GM21717 (cell line): ENCODE results near the gene BPIFA1.

Source experiments
- ATAC-seq: cut with Tn5 transposase; IDR thresholded peaks from one replicate; pipeline ENCODE4 v1.9.1; 2021; ENCODE audit warnings: mild to moderate bottlenecking, moderate library complexity; ENCODE audit not compliant: unreplicated experiment

BPIFA1 gene

DNA sequence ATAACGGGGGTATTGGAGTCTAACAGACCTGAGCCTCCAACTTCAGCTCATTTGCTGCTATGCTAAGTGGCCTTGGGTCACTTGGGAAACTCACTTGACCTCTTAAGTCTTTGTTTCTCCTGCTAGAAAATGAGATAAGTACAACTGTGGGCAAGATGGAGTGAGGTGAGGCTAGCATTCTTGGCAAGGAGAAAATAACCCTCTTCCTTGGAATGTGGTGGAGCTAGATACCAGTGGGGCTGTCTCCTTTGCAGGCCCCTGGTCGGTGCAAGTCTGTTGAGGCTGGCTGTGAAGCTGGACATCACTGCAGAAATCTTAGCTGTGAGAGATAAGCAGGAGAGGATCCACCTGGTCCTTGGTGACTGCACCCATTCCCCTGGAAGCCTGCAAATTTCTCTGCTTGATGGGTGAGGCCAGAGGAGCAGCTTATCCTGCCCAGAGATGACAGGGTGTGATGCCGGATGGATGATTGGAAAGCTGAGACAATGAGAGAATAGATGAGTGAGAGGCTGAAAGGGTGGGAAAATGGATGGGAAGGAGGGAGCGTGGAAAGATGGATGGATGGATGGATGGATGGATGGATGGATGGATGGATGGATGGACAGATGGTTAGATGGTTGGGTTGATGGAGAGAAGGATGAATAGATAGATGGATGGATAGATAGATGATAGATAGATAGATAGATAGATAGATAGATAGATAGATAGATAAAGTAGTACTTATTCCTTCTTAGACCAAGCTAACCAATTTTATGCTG lies 4.4 kb downstream of the BPIFA1 start:
- ATAC-seq = no peak

DNA sequence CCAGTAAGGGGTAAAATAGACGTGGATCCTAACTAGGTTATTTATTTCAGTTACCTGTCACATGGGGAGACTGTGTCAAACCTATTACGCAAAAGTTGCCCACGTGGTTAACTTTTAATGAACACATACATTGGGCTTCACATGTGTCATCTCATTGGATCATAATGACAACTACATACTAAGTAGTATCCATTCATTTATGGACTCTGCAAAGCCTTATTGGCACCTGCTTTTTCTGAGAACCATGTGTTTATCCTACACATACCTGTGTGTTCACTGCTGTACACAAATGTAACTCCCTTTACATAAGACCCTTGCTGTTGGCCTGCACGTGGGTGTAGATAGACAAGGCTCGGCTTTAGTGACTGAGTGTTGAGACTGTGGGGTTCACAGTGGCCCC lies 5.1 kb downstream of the BPIFA1 start:
- no peak for ATAC-seq

DNA sequence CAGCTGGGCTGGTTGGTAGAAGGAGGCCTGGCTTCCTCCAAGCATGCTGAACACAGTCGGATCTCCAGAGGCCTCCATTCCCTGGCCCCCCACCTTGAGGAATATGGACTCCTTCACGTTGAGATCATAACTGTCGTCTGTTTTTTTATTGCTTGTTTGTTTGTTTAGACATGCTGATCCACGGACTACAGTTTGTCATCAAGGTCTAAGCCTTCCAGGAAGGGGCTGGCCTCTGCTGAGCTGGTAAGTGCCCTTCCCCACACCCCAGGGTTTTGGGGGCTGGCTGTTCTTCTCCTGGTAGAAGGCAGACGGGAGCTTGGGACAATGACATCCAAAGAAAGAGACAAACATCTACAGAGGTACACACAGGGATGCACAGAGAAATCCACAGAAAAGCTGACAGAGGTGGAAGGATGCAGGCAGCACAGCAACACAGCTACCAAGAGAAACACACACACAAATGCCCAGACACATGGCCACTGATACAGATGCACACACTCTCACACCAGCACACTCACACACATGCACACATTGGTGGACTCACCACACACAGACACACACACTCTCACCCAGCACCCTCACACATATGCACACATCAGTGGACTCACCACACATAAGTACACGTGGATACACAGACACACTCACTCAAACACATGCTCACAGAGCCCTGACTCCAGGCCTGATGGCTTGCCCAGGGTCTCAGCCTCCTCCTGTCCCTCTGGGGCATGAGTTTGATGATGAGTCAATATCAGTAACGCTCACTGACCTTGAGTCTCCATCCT lies 6.7 kb downstream of the BPIFA1 start:
- no peak for ATAC-seq

DNA sequence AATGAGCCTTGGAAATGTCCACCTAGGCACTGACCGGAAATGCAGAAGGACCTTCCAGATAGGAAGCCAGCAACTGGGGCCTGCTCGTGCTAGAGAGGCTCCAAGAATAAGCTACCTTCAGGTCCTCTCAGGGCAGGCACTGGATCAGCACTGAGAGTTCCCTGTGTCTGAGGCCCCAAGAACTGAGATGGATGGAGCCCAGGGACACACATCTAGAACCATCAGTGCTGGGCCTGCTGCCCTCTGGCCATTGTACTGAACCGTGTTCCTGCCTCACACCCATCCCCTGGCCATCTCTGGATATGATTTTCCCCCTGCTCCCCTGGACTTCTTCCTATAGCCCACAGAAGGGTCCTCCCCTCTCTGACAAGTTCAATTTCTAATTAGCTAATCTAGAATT lies 10.3 kb downstream of the BPIFA1 start:
- ATAC-seq = no peak

DNA sequence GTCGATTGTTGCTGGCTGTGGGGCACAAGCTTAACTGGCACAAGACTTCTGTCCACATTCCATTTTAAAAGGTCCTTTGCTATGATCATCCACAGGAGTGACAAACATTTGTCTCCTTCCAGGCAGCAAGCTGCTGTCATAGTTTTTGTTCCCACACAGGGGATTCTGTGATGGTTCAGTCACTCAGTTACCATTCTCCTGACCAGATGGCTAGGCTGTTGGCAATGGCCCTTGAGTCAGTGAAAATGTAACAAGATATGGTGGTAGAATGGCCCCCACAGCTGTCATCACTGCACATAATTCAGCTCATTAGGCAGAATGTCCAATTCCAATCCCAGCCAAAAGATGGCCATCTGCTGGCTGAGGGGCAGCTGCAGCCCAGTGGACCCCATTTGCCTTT lies 13.7 kb downstream of the BPIFA1 start:
- ATAC-seq = no peak

DNA sequence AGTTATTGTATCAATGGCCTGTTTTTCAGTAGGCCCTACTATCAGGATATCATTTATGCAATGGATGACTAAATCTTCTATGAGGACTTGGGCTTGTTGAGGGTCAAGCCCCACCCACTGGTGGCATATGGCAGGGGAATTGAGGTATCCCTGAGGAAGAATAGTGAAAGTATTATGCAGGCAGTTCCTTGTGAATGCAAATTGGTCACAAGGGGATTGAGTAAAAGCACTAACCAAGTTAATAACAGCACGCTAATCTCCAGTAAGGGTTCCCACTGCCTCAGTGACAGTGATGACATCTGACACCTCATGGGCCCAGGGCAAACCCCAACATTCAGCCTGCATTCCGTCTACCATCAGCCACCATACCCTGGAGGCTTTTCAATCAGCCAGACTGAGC lies 14.9 kb downstream of the BPIFA1 start:
- no peak for ATAC-seq

DNA sequence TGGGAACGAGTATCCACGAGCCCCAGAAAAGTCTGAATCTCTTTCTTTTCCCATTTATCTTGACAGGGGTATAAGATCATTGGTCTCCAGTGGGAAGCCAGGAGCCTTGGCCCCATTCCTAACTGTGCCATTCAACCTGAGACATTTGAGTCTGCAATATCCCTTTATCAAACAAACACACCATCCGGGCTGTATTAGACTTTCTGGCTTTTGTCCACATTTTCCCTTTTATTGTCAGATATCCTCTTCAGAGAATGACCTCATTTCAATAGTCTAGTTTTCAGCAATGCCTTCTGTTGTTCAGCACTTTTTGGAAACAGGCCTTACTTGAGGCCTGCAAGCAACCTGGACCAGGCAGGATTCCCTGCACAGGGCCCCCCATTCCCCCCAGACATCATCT lies 15.7 kb downstream of the BPIFA1 start:
- ATAC-seq = no peak

DNA sequence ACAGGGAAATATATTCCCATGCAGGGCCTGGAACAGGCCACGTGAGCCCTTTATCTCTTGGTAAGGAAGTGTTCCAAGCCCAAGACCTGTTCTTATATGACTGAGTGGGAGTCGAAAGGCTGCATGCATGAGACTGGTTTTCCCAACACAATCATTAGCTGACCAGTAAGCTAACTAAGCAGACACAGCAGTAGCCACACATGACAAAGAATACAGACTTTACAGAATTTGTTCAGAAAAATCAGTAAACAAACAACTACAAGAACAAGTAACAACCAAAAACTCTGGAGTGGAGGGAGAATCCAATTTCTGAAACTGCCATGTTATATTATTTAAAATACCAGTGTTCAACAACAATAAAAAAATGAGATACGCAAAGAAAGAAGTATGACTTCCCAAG lies 16.7 kb downstream of the BPIFA1 start:
- ATAC-seq = no peak

DNA sequence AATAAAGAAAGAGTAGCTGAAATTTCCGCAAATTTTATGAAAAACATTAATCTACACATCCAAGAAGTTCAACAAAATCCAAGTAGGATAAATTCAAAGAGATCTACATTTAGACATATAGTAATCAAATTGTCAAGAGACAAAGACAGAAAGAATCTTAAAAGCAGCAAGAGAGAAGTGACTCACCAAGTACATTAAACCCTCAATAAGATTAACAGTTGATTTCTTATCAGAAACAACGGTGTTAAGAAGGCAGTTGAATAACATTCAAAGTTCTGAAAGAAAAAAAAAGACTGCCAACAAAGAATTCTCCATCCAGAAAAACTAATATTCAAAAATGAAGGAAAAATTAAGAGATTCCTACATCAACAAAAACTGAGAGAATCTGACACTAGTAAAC lies 19.2 kb downstream of the BPIFA1 start:
- ATAC-seq = no peak

DNA sequence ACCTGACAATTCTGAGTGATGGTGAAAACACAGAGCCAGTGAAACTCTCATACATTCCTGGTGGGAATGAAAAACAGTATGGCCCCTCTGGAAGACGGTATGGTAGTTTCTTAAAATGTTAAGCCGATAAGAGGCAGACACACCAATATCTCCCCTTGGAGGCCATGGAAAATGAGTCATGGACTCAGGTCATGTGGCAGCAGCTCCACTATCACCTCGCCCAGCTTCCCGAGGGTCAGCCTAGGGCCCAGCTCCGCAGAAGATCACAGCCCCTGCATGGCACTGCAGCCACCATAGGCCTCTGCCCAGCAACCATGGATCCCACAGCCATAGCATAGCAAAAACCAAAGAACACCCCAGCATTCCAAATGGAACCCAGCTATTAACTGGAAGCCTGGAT lies 21.4 kb downstream of the BPIFA1 start:
- no peak for ATAC-seq

DNA sequence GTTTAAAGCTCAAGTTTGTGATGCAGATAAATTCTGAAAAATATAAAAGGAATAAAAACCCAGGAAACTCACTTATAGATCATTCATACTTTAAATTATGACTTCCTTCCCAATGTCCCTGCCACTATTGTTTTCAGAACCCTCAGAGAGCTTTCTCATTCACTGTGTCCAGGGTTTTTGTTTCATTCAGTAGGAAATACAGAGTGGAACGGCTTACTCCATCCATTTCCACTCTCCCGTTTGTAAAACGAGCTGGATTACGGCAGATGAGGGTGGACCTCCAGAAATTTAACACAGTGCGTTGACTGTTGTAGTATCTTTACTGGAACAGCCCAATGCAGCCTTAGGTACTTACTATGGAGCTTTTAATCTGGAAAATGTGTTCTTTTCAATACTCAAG lies 23.6 kb downstream of the BPIFA1 start:
- ATAC-seq = no peak

DNA sequence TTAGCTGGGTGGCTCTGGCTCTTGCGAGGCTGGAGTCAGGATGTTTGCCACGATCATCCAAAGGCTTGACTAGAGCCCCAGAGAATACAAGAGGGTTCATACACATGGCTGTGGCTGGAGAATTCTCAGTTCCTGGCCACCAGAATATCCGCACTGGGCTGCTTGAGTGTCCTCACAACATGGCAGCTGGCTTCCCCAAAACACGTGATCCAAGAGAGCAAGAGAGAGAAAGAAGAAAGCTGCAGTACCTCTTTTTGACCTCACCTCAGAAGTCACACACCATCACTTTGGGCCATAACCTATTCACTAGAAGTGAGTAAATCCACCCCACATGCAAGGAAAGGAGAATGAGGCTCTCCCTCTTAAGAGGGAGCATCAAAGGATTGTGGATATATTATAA lies 25.7 kb downstream of the BPIFA1 start:
- ATAC-seq = no peak

DNA sequence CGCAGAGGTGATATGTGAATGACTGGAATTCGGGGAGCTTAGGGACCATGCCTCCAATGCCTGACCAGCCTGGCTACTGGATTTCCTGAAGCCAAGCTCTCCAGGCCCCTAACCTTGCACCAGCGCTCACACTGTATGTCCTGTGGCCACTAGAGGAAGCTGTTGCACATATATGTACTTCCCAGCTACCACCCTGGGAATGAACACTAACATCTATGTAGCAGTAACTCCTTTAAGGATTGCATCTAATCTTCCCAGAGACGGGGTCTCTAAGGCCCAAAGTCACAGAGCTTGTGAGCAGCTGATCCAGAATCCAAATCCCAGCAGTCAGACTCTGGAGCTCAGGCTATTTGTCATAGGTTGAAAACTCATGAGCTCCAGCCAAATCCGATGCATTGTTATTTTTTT lies 26.9 kb downstream of the BPIFA1 start:
- no peak for ATAC-seq

DNA sequence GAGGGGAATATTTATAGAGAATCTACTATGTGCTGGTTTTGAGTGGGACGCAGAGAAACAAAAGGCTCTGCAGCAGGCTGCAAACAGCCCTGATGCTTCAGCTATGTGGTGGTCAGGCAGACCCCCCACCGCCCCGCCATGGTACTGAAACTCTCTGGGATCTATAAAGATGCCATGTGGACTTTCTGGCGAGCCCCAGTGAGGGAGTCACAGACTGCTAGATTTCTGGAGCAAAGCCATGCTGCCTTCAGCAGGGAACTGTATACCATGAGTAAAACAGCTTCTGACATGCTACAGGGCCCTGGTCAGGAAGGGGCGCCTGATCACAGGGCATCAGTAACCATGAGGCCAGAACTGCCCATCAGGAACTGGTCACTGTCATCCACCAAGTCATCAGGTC lies 28.0 kb downstream of the BPIFA1 start:
- no peak for ATAC-seq

DNA sequence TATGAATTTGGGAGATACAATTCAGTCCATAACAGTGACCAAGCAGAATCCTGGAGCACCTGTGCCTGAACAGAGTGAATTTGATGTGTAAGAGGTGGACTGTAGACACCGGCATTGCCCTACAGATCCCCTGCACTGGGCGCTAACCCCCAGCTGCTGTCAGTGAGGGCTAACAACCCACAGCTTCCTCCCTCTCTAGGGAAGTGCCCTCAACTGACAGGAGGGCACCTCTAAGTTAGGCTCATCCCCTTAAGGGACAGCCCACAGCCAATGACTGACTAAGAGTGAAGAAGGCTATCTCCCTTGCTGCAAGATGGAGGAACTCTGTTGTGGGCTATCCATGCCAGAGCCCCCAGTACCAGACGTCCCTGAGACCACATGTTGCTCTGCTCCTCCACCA lies 31.9 kb downstream of the BPIFA1 start:
- ATAC-seq = no peak

DNA sequence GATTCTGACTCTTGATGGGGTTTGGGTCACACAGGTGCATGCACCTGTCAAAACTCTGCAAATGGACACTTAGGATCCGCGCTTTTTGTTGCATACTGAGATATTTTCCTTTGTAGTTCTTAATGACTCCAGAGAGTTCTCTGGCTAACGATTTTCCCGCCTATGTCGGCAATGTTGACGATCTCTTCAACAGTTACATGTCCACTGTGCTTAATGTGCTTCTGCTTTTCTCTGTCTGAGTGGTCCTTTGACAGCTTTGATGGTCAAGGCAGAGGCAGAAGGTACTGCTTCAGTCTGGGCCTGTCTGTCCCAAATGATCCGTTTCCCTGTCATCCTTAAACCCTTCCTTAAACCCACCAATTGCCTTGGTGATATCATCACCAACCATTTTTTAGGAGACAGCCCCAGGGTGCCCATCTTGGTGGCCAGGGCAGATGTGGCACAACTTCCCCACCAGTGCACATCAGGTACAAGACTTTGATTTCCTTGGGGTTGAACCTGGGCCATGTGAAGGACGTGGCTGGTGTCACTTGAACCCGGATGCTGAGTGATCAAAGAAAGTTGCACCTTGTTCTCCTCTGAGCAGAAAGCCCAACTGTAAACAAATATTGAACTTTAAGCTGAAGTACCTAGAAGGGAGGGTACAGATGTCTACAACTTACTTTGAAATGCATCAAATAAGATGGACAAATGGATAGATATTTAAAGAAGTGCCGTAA lies 36.5 kb downstream of the BPIFA1 start:
- no peak for ATAC-seq

DNA sequence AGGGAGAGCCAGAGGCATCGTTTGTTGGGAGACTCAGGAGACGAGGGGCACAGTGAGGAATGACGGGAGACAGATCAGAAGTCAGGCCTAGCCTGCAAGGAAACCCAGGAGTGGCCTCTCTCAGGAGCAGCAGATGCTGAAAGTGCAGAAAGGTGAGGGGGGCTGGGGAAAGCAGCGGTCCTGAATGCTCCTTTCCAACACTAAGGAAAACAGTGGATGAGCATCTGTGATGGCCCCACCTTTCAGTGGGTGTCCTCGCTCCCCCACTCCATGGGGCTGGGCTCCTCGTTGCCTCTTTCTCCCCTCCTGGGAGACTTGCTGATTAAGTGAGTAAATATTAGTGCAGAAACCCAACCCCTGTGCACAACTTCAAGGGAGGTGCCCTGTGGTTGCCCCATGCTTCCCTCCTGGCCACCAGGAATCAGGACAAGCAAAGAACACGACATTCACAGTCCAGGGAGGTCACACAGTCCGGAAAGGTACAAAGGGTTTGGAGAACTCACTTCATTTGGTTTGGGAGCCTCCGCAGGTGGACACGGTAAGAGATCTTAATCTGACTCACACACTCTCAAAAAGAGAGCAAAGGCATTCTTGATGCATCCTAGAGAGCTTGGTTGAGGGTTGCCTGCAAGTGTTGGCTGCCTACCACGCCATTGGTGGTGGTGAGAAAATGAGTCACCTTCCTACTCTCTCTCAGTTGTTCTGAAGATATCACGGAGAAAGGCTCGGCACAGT lies 37.5 kb downstream of the BPIFA1 start:
- no peak for ATAC-seq

DNA sequence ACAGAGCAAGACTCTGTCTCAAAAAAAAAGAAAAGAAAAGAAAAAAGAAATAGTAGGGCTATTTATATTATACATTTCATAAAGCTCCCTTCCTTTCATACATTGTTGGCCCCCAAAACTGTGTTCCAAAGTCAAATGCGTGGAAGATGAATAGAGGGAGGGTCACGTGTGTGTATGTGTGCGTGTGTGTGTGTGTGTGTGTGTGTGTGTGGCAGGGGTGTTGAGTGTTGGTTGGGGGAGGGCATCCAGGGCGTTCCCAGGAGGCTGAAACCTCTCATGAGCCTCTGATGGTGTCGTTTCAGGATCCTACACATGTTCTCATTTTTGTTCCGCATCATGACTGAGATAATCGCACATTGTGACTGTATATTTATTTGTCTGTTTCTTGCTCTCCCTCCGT lies 39.4 kb downstream of the BPIFA1 start:
- no peak for ATAC-seq

DNA sequence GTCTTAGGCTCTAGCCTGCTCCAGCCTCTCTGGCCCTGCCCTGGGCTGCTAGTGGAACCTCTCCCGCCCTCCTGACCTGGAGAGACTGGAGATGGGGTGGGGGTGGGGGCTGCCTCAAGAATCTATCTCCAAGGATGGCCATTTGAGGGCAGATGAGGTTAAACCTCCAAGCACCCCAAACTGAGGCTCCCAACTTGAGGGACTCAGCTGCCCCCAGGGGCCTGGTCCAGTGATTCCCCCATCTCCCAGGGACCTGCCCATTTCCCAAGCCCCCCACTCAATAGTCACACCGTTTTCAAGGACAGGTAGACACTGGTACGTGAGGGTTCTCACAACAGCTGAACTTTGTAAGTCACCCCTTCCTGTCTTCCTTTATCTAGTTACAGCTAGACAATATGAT lies 40.1 kb downstream of the BPIFA1 start:
- ATAC-seq = no peak

DNA sequence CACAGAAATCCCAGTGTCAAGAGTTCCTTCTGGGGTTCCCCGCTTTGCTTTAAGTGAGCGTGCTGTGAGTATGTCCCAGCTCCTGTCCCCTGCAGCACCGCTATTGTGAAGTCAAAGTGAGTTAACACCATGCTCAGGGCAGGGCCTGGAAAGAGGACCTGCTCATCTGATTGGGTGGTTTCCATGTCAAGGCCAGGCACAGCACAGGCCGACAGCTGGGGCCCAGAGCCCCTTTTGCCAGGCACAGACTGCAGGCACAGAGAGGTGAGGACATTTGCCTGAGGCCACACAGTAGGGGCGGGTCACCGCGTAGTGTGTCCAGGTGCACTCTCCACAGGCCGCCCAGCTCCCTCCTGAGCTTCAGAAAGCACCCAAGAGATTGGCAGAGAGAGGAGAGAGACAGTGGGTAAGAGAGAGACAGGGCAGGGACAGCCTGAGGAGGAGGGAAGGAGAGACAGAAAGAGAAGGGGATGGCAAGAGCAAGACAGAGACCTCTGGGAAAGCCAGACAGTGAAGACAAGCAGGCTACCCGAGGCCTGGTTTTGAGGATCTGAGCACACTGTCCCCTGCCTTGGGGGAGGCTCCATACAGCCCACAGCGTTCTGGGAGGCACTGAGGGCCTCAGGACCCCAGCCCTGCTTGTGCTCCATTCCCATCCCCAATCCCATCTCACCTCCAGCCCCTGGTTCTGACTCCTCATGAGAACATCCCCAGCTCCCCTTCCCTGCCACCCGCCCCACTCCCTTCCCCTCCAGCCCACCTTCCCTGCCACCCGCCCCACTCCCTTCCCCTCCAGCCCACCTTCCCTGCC lies 40.7 kb downstream of the BPIFA1 start:
- no peak for ATAC-seq
